Left lung (tissue), 10 donors: ENCODE measurements around the gene HOXA4. TPM values are rescaled to one million over a fixed set of nuclear protein-coding genes. Genes with fewer than 3 reads are reported as not detected.

ENCODE experiments used
- ATAC-seq: fragments of 200-7000 bp; cut with Tn5 transposase; one replicate; pipeline ENCODE4 v1.9.1; 2020; ENCODE audit warnings: moderate library complexity
- DNase-seq, 4 donors: peaks; one replicate each; pipeline ENCODE4 v3.0.0-alpha.2; 2013 to 2020
- H3K27ac ChIP-seq, 2 donors: fragments of 200-600 bp; sonication (generic) in 1 of 2; one replicate each; pipeline versions ENCODE4 v1.5.0 to v1.8.0; 2020 to 2021
- H3K27me3 ChIP-seq, 2 donors: fragments of 200-600 bp; sonication (generic) in 1 of 2; one replicate each; pipeline versions ENCODE4 v1.5.0 to v1.8.0; 2020 to 2021
- H3K36me3 ChIP-seq, 2 donors: fragments of 200-600 bp; sonication (generic) in 1 of 2; one replicate each; pipeline versions ENCODE4 v1.5.0 to v1.8.0; 2020 to 2021
- H3K4me1 ChIP-seq, 2 donors: fragments of 200-600 bp; one replicate each; pipeline ENCODE4 v1.8.0; 2021
- H3K4me3 ChIP-seq, 2 donors: fragments of 200-600 bp; sonication (generic) in 1 of 2; one replicate each; pipeline versions ENCODE4 v1.5.0 to v1.8.0; 2020 to 2021; ENCODE audit warnings: mild to moderate bottlenecking in 1 of 2
- H3K9me3 ChIP-seq, 2 donors: fragments of 200-600 bp; sonication (generic) in 1 of 2; one replicate each; pipeline versions ENCODE4 v1.5.0 to v1.8.0; 2020 to 2021
- intact Hi-C, 2 donors: fragments of 100-400 bp; cut with DNase I; formaldehyde crosslinking; loops; one replicate each; pipeline versions ENCODE4 v1.11.2 to v1.14.2; 2022
- polyA plus RNA-seq, 6 donors: library from polyadenylated mRNA; unstranded; fragments of 120-200 nt; gene quantifications; one replicate each; pipeline ENCODE4 v1.2.1, GENCODE V29; 2013; ENCODE audit not compliant: insufficient read length in 6 of 6
- total RNA-seq, 2 donors: library from RNA; stranded (reverse); fragmentation: NEBNext Ultra II Directional; extraction: Animal tissue kit (Norgen Biotek cat#: 25700); gene quantifications; one replicate each; pipeline ENCODE4 v1.2.1, GENCODE V29; 2021
- TF ChIP-seq, protein P1 (sequence below), 2 donors: fragments of 200-600 bp; sonication (generic) in 1 of 2; IDR thresholded peaks; one replicate each; pipeline versions ENCODE4 v1.5.0 to v1.8.0; 2021; ENCODE audit warnings: antibody characterized with exemption in 2 of 2
- donor health status: DM: no; HTN: yes; CAD: no.
- donor health status: DM: no; HTN: no; CAD: no.

Gene HOXA4
- total and polyA plus RNA-seq, 8 donors = 3.4 to 35.8 (median 34.1) TPM

DNA sequence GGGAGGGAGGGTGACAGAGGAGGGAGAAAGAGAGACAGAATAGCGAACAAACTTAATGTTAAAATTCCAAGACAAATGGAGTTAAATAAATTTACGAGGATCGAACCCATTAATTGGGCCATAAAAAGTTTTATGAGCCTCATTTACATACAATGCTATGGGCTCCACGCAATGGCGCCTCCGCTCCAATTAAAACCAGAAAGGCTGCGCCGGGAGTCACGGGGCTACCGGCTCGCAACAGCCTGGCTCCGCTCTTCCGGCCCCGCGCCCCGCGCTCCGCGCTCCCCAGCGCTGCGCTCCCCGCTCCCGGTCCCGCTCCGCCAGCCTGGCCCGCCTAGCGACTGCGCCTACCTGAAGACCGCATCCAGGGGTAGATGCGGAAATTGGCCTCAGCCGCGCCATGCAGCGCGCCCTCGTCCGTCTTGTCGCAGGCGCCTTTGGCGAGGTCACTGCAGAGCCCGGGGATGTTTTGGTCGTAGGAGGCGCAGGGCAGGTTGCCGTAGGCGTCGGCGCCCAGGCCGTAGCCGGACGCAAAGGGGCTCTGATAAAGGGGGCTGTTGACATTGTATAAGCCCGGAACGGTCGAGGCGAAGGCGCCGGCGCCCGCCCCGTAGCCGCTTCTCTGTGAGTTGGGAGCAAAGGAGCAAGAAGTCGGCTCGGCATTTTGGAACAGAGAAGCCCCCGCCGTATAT is 25.4 kb upstream of the HOXA4 start:
- ATAC-seq = peak; percentile 7
- Histone ChIP-seq H3K9me3 (no peaks in the 10 kb centered on the region), H3K36me3 (no peaks in the 10 kb centered on the region), H3K27ac (peak overlapping the region; percentile 58 to 75), H3K27me3 (peaks cover 94 to 100% of the 10 kb centered on the region in 2 donors), H3K4me3 (peak overlapping the region; percentile 46 to 52), H3K4me1 (peaks cover 5 to 35% of the 10 kb centered on the region in 2 donors)
- intact Hi-C loops = no loop called here
- DNase-seq = peak in 2 of 4 donors; percentile 37 to 80
- TF ChIP-seq, protein P1, sequence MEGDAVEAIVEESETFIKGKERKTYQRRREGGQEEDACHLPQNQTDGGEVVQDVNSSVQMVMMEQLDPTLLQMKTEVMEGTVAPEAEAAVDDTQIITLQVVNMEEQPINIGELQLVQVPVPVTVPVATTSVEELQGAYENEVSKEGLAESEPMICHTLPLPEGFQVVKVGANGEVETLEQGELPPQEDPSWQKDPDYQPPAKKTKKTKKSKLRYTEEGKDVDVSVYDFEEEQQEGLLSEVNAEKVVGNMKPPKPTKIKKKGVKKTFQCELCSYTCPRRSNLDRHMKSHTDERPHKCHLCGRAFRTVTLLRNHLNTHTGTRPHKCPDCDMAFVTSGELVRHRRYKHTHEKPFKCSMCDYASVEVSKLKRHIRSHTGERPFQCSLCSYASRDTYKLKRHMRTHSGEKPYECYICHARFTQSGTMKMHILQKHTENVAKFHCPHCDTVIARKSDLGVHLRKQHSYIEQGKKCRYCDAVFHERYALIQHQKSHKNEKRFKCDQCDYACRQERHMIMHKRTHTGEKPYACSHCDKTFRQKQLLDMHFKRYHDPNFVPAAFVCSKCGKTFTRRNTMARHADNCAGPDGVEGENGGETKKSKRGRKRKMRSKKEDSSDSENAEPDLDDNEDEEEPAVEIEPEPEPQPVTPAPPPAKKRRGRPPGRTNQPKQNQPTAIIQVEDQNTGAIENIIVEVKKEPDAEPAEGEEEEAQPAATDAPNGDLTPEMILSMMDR (IDR thresholded peaks at IDR 0.05) = no peak

DNA sequence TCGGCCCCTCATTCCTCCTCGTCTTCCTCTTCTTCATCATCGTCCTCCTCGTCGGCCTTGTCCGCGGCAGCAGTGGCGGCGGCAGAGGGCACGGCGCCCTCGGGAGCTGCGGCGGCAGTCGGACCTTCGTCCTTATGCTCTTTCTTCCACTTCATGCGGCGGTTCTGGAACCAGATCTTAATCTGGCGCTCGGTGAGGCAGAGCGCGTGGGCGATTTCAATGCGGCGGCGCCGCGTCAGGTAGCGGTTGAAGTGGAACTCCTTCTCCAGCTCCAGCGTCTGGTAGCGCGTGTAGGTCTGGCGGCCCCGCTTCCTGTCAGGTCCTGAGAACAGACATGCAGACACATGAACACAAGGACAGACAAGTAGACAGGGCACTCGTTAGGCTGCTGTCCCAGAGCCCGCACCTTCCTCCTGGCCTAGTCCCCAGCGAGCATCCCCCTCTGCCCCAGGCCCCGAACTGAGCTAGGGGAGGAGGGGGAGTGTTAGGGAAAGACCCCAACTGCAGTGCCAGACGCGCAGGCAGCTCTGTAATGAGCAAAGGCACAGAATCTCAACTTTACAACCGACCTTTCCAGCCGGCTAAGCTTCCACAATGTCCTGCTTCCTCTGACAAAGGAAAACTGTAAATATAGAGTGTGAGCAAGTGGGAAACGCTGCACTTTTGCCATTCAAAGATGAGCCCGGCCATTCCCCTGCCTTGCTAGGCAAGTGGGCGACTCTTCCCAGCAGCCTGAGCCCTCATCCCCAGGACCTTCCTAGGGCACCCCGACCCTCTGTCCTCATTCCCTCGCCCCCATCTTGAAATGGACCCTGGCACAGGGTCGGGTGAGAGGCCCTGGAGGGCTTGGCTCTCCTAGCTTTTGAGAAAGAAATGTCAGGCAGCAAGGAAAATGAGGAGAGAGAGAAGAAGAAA is 24.6 kb upstream of the HOXA4 start:
- ATAC-seq = no peak
- Histone ChIP-seq H3K27me3 (peaks cover 93 to 100% of the 10 kb centered on the region in 2 donors), H3K36me3 (no peaks in the 10 kb centered on the region), H3K4me3 (peak overlapping the region; percentile 46 to 52), H3K9me3 (no peaks in the 10 kb centered on the region), H3K4me1 (peaks cover under 1 to 35% of the 10 kb centered on the region in 2 donors), H3K27ac (peak overlapping the region; percentile 58 to 75)
- TF ChIP-seq, protein P1 (IDR thresholded peaks at IDR 0.05) = no peak
- peak in 2 of 4 donors; percentile 29 to 65 for DNase-seq
- intact Hi-C loops = no loop called here

- TF ChIP-seq, protein P1 (IDR thresholded peaks at IDR 0.05) = no peak
- intact Hi-C loops = no loop called here
- peaks cover 92 to 100% of the 10 kb centered on the region in 2 donors for H3K27me3 ChIP-seq
- no peaks in the 10 kb centered on the region for H3K9me3 ChIP-seq
- DNase-seq = peak in 2 of 4 donors; percentile 25 to 61
- H3K4me1 ChIP-seq = peaks cover 0 to 35% of the 10 kb centered on the region in 2 donors
- no peak for ATAC-seq
- no peak overlapping the region for H3K27ac ChIP-seq
- no peaks in the 10 kb centered on the region for H3K36me3 ChIP-seq
- H3K4me3 ChIP-seq = no peak overlapping the region
Observed at GRCh38 chr7:27154369-27154768, 23.8 kb upstream of the HOXA4 start.

GRCh38 chr7:27153526-27153925 is 23.0 kb upstream of the HOXA4 start:
- peaks cover 0 to 43% of the 10 kb centered on the region in 2 donors for H3K4me1 ChIP-seq
- TF ChIP-seq, protein P1 (IDR thresholded peaks at IDR 0.05) = no peak

More at GRCh38 chr7:27153526-27153925, 23.0 kb upstream of the HOXA4 start:
- H3K4me3 ChIP-seq = no peak overlapping the region
- H3K36me3 ChIP-seq = no peaks in the 10 kb centered on the region
- H3K27ac ChIP-seq = no peak overlapping the region
- intact Hi-C loops = no loop called here
- peaks cover 86 to 100% of the 10 kb centered on the region in 2 donors for H3K27me3 ChIP-seq
- ATAC-seq (no peak), DNase-seq (peak in 1 of 4 donors; percentile 3)
- no peaks in the 10 kb centered on the region for H3K9me3 ChIP-seq
